Fibroblast of peridontal ligament (primary cell): ENCODE measurements around the gene LRP1.
A peak's percentile ranks its signal among the peaks of the same experiment; 100 is the strongest.

ENCODE experiments used
- DNase-seq: peaks from one replicate; pipeline ENCODE4 v3.0.0-alpha.2; 2010; ENCODE audit errors: extremely low read depth

The LRP1 gene

GRCh38 chr12:57236201-57236924, 108.1 kb downstream of the LRP1 start:
- DNase-seq = no peak

- DNase-seq = no peak
Measured at GRCh38 chr12:57236925-57237595, 108.8 kb downstream of the LRP1 start.

- no peak for DNase-seq
Measured at GRCh38 chr12:57237596-57237931, 109.3 kb downstream of the LRP1 start.

- DNase-seq = no peak
Measured at GRCh38 chr12:57237932-57238853, 109.9 kb downstream of the LRP1 start.

GRCh38 chr12:57238854-57239554, 110.7 kb downstream of the LRP1 start:
- DNase-seq = peak; percentile 83

GRCh38 chr12:57239587-57240065, 111.3 kb downstream of the LRP1 start:
- no peak for DNase-seq

- DNase-seq = peak; percentile 43
Measured at GRCh38 chr12:57240066-57240921, 112.0 kb downstream of the LRP1 start.

GRCh38 chr12:57240926-57241401, 112.7 kb downstream of the LRP1 start:
- no peak for DNase-seq

GRCh38 chr12:57241402-57242310, 113.4 kb downstream of the LRP1 start:
- DNase-seq = no peak

- DNase-seq = no peak
Measured at GRCh38 chr12:57242329-57242690, 114.0 kb downstream of the LRP1 start.

GRCh38 chr12:57242691-57243454, 114.6 kb downstream of the LRP1 start:
- peak; percentile 35 for DNase-seq

- DNase-seq = peak; percentile 70
Measured at GRCh38 chr12:57243521-57244311, 115.4 kb downstream of the LRP1 start.

- no peak for DNase-seq
Measured at GRCh38 chr12:57244312-57244696, 116.0 kb downstream of the LRP1 start.

- DNase-seq = no peak
Measured at GRCh38 chr12:57247041-57247440, 118.8 kb downstream of the LRP1 start.

- DNase-seq = no peak
Measured at GRCh38 chr12:57248934-57249742, 120.9 kb downstream of the LRP1 start.

GRCh38 chr12:57250541-57250940, 122.3 kb downstream of the LRP1 start:
- no peak for DNase-seq

GRCh38 chr12:57250956-57251355, 122.7 kb downstream of the LRP1 start, which contains the start of gene STAC3:
Gene STAC3, minus strand, starts transcription at chr12:57251187. Its CDS starts 1,551 bp downstream, at chr12:57249636.
- no peak for DNase-seq
